ENCODE data around the gene MAPK10.
"Not testable (repeated sequence)": the region's sequence is repeated elsewhere in the genome, so short reads cannot be mapped to it uniquely, and the experiment has no call there.

Gene MAPK10

DNA sequence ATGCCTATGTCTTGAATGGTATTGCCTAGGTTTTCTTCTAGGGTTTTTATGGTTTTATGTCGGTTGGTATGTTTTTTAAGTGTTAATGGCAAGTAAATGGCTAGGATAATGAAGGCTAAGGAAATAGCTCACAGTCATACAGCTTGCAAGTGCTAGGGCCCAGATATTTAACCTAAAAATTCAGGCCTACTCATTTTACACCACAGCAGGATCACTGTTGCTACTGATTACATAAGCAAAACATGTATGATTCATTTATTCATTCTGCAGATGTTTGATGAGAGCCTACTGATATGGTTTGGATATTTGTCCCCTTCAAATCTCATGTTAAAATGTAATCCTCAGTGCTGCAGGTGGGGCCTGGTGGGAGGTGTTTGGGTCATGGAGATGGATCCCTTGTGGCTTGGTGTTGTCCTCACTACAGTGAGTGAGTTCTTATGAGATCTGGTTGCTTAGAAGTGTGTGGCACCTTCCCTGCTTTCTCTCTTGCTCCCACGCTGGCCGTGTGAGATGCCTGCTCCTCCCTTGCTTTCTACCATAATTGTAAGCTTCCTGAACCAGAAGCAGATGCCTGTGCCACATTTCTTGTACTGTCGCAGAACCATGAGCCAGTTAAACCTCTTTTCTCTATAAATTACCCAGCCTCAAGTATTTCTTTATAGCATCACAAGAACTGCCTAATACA is 175.5 kb downstream of the MAPK10 start:
- no peak for DNase-seq (ENCODE audit: low spot score)
- TF ChIP-seq CTCF (IDR thresholded peaks at IDR 0.05; ENCODE audit: extremely low read depth, missing control alignments) = no peak

- DNase-seq (ENCODE audit: low spot score) = no peak
- no peak for TF ChIP-seq CTCF (IDR thresholded peaks at IDR 0.05; ENCODE audit: extremely low read depth, missing control alignments)
These were observed 178.3 kb downstream of the MAPK10 start for GRCh38 chr4:86181585-86181984.

GRCh38 chr4:86178211-86178610 is 181.6 kb downstream of the MAPK10 start:
- TF ChIP-seq CTCF (IDR thresholded peaks at IDR 0.05; ENCODE audit: extremely low read depth, missing control alignments) = no peak
- DNase-seq (ENCODE audit: low spot score) = no peak

DNA sequence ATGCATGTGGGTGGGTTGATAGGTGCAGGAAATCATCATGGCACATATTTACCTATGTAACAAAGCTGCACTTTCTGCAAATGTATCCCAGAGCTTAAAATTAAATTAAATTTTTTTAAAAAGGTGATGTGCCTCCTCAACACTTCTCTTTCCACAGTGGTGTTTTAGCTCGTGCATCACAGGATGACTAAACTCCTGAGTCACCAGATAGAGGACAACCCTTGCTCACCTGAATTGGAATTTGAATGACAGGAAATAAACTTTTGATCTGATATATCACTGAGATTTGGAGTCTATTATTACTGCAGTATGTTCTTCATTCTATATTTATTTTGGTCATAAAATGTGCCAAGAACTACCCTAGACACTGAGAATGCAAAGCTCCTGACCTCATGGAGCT is 185.3 kb downstream of the MAPK10 start:
- TF ChIP-seq CTCF (IDR thresholded peaks at IDR 0.05; ENCODE audit: extremely low read depth, missing control alignments) = no peak
- DNase-seq (ENCODE audit: low spot score) = no peak

DNA sequence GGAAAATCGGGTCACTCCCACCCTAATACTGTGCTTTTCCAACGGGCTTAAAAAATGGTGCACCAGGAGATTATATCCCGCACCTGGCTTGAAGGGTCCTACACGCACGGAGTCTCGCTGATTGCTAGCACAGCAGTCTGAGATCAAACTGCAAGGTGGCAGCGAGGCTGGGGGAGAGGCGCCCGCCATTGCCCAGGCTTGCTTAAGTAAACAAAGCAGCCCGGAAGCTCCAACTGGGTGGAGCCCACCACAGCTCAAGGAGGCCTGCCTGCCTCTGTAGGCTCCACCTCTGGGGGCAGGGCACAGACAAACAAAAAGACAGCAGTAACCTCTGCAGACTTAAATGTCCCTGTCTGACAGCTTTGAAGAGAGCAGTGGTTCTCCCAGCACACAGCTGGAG is 191.5 kb downstream of the MAPK10 start:
- not testable (repeated sequence) for DNase-seq (ENCODE audit: low spot score)

DNA sequence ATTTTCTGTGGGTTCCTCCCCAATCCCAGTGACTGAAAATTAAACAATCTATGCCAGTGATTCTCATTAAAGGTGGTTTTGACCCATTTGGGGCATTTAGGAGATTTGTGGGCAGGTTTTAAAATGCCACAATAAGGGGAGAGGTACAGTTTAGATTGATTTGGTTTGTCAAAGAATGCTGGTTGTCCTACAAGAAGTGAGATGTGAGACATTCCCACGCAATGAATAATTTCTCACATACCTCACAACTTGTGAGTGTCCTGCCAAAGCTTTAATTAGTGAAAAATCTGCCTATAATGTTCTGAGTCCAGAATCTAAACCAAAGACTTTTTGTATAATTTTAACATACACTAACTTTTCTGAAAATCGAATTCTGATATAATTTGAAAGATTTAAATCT is 199.4 kb downstream of the MAPK10 start:
- DNase-seq (ENCODE audit: low spot score) = no peak
- TF ChIP-seq CTCF (IDR thresholded peaks at IDR 0.05; ENCODE audit: extremely low read depth, missing control alignments) = no peak

DNA sequence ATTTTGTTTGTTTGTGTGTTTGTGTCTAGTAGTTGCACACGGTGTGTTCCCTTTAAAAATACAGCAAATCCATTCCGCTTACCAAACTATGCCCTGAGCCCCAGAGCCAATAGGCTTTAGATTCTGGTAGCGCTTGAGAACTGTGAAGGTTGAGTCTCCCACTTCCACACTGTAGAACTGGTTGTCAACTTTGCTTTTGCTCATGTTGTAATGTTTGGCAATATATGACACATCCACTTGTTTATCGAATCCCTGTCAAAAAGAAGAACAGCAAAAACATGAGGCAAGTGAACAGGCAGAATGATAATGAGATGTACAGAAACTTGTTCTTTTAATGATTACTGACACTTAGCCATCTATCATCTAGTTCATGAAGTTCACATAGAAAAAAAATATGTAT is 200.6 kb downstream of the MAPK10 start:
- no peak for DNase-seq (ENCODE audit: low spot score)
- TF ChIP-seq CTCF (IDR thresholded peaks at IDR 0.05; ENCODE audit: extremely low read depth, missing control alignments) = no peak

DNA sequence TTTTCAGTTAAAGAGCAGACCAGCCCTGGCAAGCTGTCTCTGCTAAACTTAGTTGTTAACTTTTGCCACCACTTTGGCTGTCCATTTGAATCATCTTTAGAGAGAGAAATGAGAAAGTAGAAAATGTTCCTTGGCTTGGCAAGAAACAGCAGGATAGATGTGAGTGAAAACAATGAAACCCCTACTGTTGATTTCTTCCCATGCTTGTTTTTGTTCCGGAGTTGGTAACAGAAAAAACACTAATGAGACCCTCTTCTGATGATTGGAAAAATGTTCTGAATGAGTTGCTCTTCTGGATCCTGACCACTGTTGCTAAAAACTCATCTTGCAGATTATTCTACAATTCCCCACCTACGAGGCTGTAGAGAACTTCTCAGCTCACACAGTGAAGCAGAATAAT is 203.3 kb downstream of the MAPK10 start:
- no peak for DNase-seq (ENCODE audit: low spot score)
- no peak for TF ChIP-seq CTCF (IDR thresholded peaks at IDR 0.05; ENCODE audit: extremely low read depth, missing control alignments)
